Activated B cell treated with CpG ODN at 0.5 μM for 24 hours (primary cell): Measurements from ENCODE around the gene AMOTL1. TPM values are rescaled to one million over a fixed set of nuclear protein-coding genes. Genes with fewer than 3 reads are reported as not detected.

ENCODE experiments used
- ATAC-seq: fragments of 200-7000 bp; cut with Tn5 transposase; one replicate; pipeline ENCODE4 v1.10.0; 2021; ENCODE audit warnings: low read depth, mild to moderate bottlenecking, moderate library complexity
- CTCF ChIA-PET: fragments of 350-600 bp; sonication (Branson Sonifier 250); formaldehyde crosslinking; loops from one replicate; lab custom pipeline; 2021; ENCODE audit warnings: antibody characterized with exemption; lab: Charles Lee
- POLR2A ChIA-PET: fragments of 350-600 bp; sonication (Branson Sonifier 250); formaldehyde crosslinking; loops from one replicate; lab custom pipeline; 2021; ENCODE audit warnings: antibody characterized with exemption; lab: Charles Lee
- DNase-seq: peaks from one replicate; pipeline ENCODE4 v3.0.0; 2022
- H3K27ac Mint-ChIP-seq: one replicate; pipeline ENCODE4 v1.8.0; 2020; ENCODE audit warnings: mixed read lengths
- H3K27me3 Mint-ChIP-seq: one replicate; pipeline ENCODE4 v1.8.0; 2021; ENCODE audit warnings: mixed read lengths
- H3K36me3 Mint-ChIP-seq: one replicate; pipeline ENCODE4 v1.8.0; 2021; ENCODE audit warnings: low read depth, mixed read lengths
- H3K4me1 Mint-ChIP-seq: one replicate; pipeline ENCODE4 v1.8.0; 2021; ENCODE audit warnings: mixed read lengths
- H3K4me3 Mint-ChIP-seq: one replicate; pipeline ENCODE4 v1.8.0; 2020; ENCODE audit warnings: mild to moderate bottlenecking, mixed read lengths
- H3K9me3 Mint-ChIP-seq: one replicate; pipeline ENCODE4 v1.8.0; 2020; ENCODE audit warnings: mixed read lengths
- CTCF ChIP-seq: fragments of 200-600 bp; IDR thresholded peaks from one replicate; pipeline ENCODE4 v1.8.0; 2022; ENCODE audit warnings: antibody characterized with exemption, mild to moderate bottlenecking
- intact Hi-C: fragments of 100-400 bp; cut with micrococcal nuclease; formaldehyde crosslinking; loops from one replicate; pipeline ENCODE4 v1.15.1; 2024
- total RNA-seq: library from RNA; stranded (reverse); gene quantifications from 2 replicates; pipeline ENCODE4 v1.2.3, GENCODE V29; 2022

Gene AMOTL1
- total RNA-seq, 1 donor from 2014 or later = 1.0 TPM

GRCh38 chr11:94755494-94755893 lies 12.7 kb upstream of the AMOTL1 start:
- intact Hi-C loops = no loop called here

GRCh38 chr11:94757037-94757735 lies 11.0 kb upstream of the AMOTL1 start:
- Mint-ChIP-seq H3K4me1 (no peaks in the 10 kb centered on the region), H3K9me3 (no peaks in the 10 kb centered on the region), H3K4me3 (no peak overlapping the region), H3K27ac (no peak overlapping the region), H3K36me3 (no peaks in the 10 kb centered on the region), H3K27me3 (peaks cover 8% of the 10 kb centered on the region)
- intact Hi-C loops = no loop called here
- ATAC-seq = no peak
- TF ChIP-seq CTCF = no peak
- ChIA-PET CTCF (no interaction called here), POLR2A (no interaction called here)
- no peak for DNase-seq

More at GRCh38 chr11:94755494-94755893, 12.7 kb upstream of the AMOTL1 start:
- Mint-ChIP-seq H3K4me3 (no peak overlapping the region), H3K27ac (no peak overlapping the region), H3K9me3 (no peaks in the 10 kb centered on the region), H3K27me3 (peaks cover 14% of the 10 kb centered on the region), H3K4me1 (no peaks in the 10 kb centered on the region), H3K36me3 (no peaks in the 10 kb centered on the region)
- ATAC-seq (no peak), DNase-seq (no peak)
- ChIA-PET CTCF (interaction anchor here (0.7 kb wide), 1 partner anchor 236 kb away, joined by 3 read pairs; no protein-coding TSS in a partner anchor), POLR2A (no interaction called here)
- TF ChIP-seq CTCF = no peak

GRCh38 chr11:94758666-94759065 lies 9.5 kb upstream of the AMOTL1 start:
- no peak for TF ChIP-seq CTCF
- DNase-seq = no peak
- Mint-ChIP-seq H3K9me3 (no peaks in the 10 kb centered on the region), H3K36me3 (no peaks in the 10 kb centered on the region), H3K27me3 (peaks cover 5% of the 10 kb centered on the region), H3K4me1 (no peaks in the 10 kb centered on the region), H3K4me3 (no peak overlapping the region), H3K27ac (no peak overlapping the region)
- intact Hi-C loops = no loop called here
- ChIA-PET CTCF (no interaction called here), POLR2A (interaction anchor here (0.6 kb wide), 1 partner anchor 963 kb away, joined by 5 read pairs; no protein-coding TSS in a partner anchor)
- no peak for ATAC-seq

GRCh38 chr11:94759522-94759921 lies 8.6 kb upstream of the AMOTL1 start:
- DNase-seq (no peak), ATAC-seq (no peak)
- no peaks in the 10 kb centered on the region for H3K4me1 Mint-ChIP-seq
- intact Hi-C loops = no loop called here
- H3K27me3 Mint-ChIP-seq = peaks cover 7% of the 10 kb centered on the region
- CTCF ChIA-PET = no interaction called here
- H3K27ac Mint-ChIP-seq = no peak overlapping the region
- H3K36me3 Mint-ChIP-seq = no peaks in the 10 kb centered on the region
- H3K4me3 Mint-ChIP-seq = no peak overlapping the region
- POLR2A ChIA-PET = interaction anchor here (0.6 kb wide), 1 partner anchor 964 kb away, joined by 5 read pairs; no protein-coding TSS in a partner anchor
- TF ChIP-seq CTCF = no peak
- no peaks in the 10 kb centered on the region for H3K9me3 Mint-ChIP-seq

GRCh38 chr11:94760296-94760695 lies 7.9 kb upstream of the AMOTL1 start:
- Mint-ChIP-seq H3K27ac (no peak overlapping the region), H3K27me3 (peaks cover 8% of the 10 kb centered on the region)
- ATAC-seq = no peak

More at GRCh38 chr11:94760296-94760695, 7.9 kb upstream of the AMOTL1 start:
- H3K4me1 Mint-ChIP-seq = no peaks in the 10 kb centered on the region
- no peaks in the 10 kb centered on the region for H3K36me3 Mint-ChIP-seq
- no peak for DNase-seq
- no peaks in the 10 kb centered on the region for H3K9me3 Mint-ChIP-seq
- H3K4me3 Mint-ChIP-seq = no peak overlapping the region
- ChIA-PET CTCF (no interaction called here), POLR2A (no interaction called here)
- intact Hi-C loops = no loop called here
- no peak for TF ChIP-seq CTCF
